VCaP (cell line): Measurements from ENCODE around the gene LINGO1.
A peak's percentile ranks its signal among the peaks of the same experiment; 100 is the strongest.

ENCODE experiments used
- H3K27ac ChIP-seq: fragments of 450-650 bp; 2 replicates; pipeline ENCODE4 v1.5.1; 2017
- TF ChIP-seq, protein P1 (sequence below): fragments of 450-650 bp; conservative IDR thresholded peaks from 2 replicates; pipeline ENCODE4 v1.5.1; 2017; ENCODE audit warnings: mild to moderate bottlenecking, moderate library complexity

The LINGO1 gene

DNA sequence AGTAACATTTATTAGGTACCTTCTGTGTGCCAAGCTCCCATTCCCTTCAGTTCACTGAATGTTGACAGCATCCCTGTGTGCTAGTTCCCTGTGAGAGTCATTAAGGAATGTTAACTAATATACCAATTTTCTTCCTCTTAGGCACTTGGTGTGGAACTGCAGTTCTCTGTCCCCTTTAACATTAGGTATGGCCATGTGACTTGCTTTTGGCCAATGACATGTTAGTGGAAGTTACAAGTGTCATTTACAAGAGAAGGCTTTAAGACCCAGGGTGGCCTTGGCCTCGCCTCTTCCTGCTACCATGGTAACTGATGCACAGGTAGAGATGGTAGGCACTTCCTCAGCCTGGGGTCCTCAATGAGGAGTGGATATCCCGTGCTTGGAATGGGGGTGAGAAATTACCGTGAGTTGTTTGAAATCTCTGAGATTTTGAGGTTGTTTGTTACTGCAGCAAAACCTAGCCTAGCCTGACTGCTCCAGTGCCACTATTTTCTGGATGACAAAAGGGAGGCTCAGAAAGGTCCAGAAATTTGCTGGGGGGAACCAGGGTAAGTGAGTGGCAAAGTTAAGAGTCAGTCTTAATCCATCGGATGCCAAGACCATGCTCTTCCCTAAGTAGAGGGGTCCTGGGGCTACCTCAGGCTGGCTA lies 21.2 kb upstream of the LINGO1 start:
- TF ChIP-seq, protein P1, sequence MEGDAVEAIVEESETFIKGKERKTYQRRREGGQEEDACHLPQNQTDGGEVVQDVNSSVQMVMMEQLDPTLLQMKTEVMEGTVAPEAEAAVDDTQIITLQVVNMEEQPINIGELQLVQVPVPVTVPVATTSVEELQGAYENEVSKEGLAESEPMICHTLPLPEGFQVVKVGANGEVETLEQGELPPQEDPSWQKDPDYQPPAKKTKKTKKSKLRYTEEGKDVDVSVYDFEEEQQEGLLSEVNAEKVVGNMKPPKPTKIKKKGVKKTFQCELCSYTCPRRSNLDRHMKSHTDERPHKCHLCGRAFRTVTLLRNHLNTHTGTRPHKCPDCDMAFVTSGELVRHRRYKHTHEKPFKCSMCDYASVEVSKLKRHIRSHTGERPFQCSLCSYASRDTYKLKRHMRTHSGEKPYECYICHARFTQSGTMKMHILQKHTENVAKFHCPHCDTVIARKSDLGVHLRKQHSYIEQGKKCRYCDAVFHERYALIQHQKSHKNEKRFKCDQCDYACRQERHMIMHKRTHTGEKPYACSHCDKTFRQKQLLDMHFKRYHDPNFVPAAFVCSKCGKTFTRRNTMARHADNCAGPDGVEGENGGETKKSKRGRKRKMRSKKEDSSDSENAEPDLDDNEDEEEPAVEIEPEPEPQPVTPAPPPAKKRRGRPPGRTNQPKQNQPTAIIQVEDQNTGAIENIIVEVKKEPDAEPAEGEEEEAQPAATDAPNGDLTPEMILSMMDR: no peak
- no peak overlapping the region for H3K27ac ChIP-seq

DNA sequence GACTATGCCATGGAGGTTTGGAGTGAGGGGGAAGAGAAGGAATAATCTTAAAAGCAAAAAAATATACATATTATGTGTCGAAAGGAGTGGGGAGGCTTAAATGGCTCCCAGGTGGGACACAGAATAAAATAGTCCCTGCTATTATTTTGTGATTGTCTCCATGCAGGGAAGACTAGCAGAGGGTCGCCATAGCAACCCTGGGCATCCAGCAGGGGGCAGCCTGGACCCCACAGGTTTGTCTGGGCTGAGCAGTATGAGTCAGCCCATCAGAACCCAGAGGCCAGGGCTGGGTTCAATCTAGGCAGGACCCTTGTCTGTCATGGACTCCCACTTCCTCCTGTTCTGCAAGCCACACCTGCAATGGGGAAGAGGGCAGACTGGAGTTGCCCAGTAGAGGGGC lies 17.6 kb upstream of the LINGO1 start:
- H3K27ac ChIP-seq: no peak overlapping the region
- TF ChIP-seq, protein P1: peak; percentile 17; the same call in 1 of the 2 replicates

DNA sequence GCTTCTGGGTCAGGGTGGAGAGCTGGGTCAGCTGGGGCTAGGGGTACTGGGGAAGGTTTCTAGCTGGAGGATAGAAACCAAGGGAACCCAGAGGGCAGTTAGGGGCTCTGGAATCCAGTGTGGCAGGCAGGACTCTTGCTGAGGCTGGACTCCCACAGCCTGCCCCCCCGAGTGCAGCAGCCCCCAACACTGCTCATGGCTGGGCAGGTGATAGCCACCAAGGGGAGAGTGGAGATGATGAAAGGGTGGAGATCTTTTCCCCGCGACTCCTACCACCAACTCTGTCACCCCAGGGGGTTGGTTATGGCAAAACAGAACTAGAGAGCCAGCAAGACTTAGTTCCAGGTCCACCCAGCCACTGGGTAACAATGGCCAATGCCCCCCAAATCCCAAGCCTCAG lies 16.9 kb upstream of the LINGO1 start:
- no peak overlapping the region for H3K27ac ChIP-seq
- TF ChIP-seq, protein P1: no peak

DNA sequence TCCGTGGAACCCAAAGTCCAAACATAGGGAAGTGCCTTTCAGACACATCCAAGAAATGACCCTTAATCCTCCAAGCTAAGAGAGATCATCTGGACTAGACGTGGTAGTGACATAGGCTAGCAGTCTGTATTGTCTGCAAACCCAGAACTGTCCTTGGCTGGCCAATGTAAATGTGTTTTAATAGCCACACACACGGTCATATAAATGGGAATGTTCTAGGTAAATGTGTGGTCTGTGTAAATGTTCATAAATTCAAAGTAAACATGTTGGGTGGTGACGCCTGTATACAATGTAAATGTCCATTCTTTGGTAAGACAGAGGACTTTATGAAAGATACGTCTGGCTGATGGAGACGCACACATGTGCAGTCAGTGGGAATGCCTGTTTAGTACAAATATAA lies 16.3 kb upstream of the LINGO1 start:
- H3K27ac ChIP-seq: peak overlapping the region; percentile 25; the same call in 1 of the 2 replicates
- TF ChIP-seq, protein P1: no peak

DNA sequence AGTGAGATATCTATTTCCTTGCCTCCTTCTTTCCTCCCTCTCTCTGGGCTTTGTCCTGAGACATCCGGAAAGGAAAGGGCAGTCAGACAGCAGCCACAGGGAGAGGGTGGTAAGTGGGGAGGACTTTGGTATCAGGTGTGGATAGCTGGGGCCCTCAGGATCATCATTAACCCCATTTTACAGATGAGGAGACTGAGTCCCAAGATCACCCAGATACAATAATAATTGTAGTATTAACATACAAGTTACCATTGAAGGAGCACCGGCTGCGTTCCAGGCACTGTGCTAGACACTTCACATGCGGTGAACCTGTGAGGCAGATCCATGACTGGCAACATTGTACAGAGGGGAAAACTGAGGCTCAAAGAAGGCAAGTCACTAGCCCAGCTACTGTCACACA lies 15.2 kb upstream of the LINGO1 start:
- H3K27ac ChIP-seq: no peak overlapping the region
- TF ChIP-seq, protein P1: no peak

DNA sequence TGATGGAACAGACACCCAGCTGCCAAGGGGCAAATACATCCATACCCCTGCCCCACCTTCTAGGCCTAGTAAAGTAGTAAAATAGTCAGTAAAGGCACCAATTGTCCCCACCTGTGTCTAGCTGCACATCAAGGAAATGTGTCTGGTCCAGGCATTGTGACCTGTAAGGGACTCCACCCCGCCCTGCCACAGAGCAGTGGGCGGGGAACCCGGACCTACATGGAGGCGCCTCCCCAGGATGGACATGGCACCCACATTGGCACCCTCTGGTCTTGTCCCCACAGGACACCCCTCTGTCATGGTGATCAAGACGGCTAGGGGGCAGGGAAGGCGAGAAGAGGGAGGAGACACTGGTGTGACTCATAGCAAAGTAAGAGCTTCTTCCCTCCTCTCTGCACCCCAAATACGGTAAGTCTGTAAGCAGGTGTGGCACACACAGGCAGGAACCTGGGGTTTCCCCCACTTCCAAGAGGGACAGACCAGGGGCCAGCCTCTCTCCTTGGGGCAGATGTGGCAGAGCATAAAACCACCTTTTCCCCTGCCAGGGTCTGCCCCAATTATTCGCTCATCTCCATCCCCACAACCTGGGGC lies 13.5 kb upstream of the LINGO1 start:
- no peak overlapping the region for H3K27ac ChIP-seq
- TF ChIP-seq, protein P1: no peak

DNA sequence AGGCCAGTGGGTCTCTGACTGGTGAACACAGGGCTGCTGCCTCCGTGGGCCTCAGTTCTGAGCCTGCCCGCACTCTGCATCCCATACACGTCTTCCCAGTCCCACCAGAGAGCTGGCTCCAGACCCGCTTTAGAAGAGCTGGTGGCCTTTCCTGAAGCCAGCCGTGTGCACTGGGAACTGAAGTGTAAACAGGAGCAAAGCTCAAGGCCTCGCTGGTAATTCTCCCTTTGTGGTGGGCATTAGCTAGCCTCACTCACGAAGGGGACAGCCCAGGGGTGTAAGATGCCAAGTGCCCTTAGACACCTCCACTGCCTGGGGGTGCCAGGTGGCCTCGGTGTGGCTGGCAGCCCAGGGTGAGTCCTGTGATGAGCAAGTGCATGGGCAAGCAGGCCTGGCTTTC lies 12.9 kb upstream of the LINGO1 start:
- no peak overlapping the region for H3K27ac ChIP-seq
- TF ChIP-seq, protein P1: no peak
